K562 (cell line): ENCODE measurements around the gene ZNF772. TPM values are rescaled to one million over a fixed set of nuclear protein-coding genes. Genes with fewer than 3 reads are reported as not detected.

ENCODE experiments used
- EP300 ChIP-seq: IDR thresholded peaks from 2 replicates; pipeline ENCODE4 v1.6.1; 2012; ENCODE audit warnings: low read length, improper control_type of control experiment
- ERF ChIP-seq: fragments of 450-650 bp; formaldehyde crosslinking; IDR thresholded peaks from 2 replicates; pipeline ENCODE4 v1.4.0; 2020; ENCODE audit warnings: mild to moderate bottlenecking, mixed read lengths
- MBD2 ChIP-seq: sonication (generic); IDR thresholded peaks from 2 replicates; pipeline ENCODE4 v1.6.1; 2016; ENCODE audit warnings: low read depth, borderline replicate concordance
- NCOA2 ChIP-seq, 2 experiments: fragments of 450-650 bp; IDR thresholded peaks; 2 replicates each; pipeline ENCODE4 v1.6.1; 2018; ENCODE audit warnings: mild to moderate bottlenecking in 2 of 2, moderate library complexity in 1 of 2; ENCODE audit not compliant: partially characterized antibody in 2 of 2
- NCOA6 ChIP-seq: fragments of 450-650 bp; IDR thresholded peaks from 2 replicates; pipeline ENCODE4 v1.6.1; 2017; ENCODE audit warnings: mild to moderate bottlenecking
- NFRKB ChIP-seq: fragments of 450-650 bp; IDR thresholded peaks from 2 replicates; pipeline ENCODE4 v1.6.1; 2016; ENCODE audit warnings: low read depth
- SUPT5H ChIP-seq: fragments of 450-650 bp; IDR thresholded peaks from 2 replicates; pipeline ENCODE4 v1.6.1; 2016
- ZBTB5 ChIP-seq: fragments of 450-650 bp; IDR thresholded peaks from 2 replicates; pipeline ENCODE4 v1.6.1; 2017; ENCODE audit warnings: antibody characterized with exemption
- ZZZ3 ChIP-seq: fragments of 450-650 bp; IDR thresholded peaks from 2 replicates; pipeline ENCODE4 v1.6.1; 2016; ENCODE audit warnings: antibody characterized with exemption, mild to moderate bottlenecking, moderate library complexity
- polyA plus RNA-seq, 8 experiments: library from polyadenylated mRNA; depleted of rRNA in 4 of 8; stranded (reverse) in 5 of 8; unstranded in 3 of 8; fragments of >200 nt; fragmentation: Nextera tagmentation in 2 of 8; fragmentation: Illumina TruSeq in 1 of 8; extraction: Ambion mirVana in 2 of 8; extraction: Trizol in 1 of 8; gene quantifications; 2 replicates each; pipeline versions ENCODE4 v1.2.1 to v1.2.3, GENCODE V29; 2011 to 2014; ENCODE audit warnings: inconsistent platforms in 1 of 8, missing spikeins in 1 of 8
- total RNA-seq, 7 experiments: library from RNA; depleted of rRNA in 6 of 7; stranded (reverse); fragments of >200 nt in 6 of 7; fragmentation: Illumina TruSeq in 2 of 7; extraction: Trizol in 2 of 7; gene quantifications; 2 replicates each; pipeline versions ENCODE4 v1.2.1 to v1.2.3, GENCODE V29; 2011 to 2021; ENCODE audit warnings: low replicate concordance in 1 of 7
- TF ChIP-seq, protein P1 (sequence below): conservative IDR thresholded peaks from 2 replicates; pipeline ENCODE4 v1.6.1; 2011; ENCODE audit warnings: low read depth, mild to moderate bottlenecking, low read length; ENCODE audit not compliant: control insufficient read depth
- TF ChIP-seq, protein P2 (sequence below): fragments of 250-450 bp; sonication (Bioruptor Pico); IDR thresholded peaks from 2 replicates; pipeline ENCODE4 v1.8.0; 2021; ENCODE audit warnings: moderate library complexity, mild to moderate bottlenecking, inconsistent platforms
- TF ChIP-seq, protein P3 (sequence below): fragments of 450-650 bp; IDR thresholded peaks from 2 replicates; pipeline ENCODE4 v1.6.1; 2016; ENCODE audit warnings: low read depth

Gene ZNF772
- total and polyA plus RNA-seq, 9 of the 15 experiments (the other 6 are each of a cell fraction or from before 2014, with no cell fraction given), result 0.13 to 1.9 (median 1.1) TPM

DNA sequence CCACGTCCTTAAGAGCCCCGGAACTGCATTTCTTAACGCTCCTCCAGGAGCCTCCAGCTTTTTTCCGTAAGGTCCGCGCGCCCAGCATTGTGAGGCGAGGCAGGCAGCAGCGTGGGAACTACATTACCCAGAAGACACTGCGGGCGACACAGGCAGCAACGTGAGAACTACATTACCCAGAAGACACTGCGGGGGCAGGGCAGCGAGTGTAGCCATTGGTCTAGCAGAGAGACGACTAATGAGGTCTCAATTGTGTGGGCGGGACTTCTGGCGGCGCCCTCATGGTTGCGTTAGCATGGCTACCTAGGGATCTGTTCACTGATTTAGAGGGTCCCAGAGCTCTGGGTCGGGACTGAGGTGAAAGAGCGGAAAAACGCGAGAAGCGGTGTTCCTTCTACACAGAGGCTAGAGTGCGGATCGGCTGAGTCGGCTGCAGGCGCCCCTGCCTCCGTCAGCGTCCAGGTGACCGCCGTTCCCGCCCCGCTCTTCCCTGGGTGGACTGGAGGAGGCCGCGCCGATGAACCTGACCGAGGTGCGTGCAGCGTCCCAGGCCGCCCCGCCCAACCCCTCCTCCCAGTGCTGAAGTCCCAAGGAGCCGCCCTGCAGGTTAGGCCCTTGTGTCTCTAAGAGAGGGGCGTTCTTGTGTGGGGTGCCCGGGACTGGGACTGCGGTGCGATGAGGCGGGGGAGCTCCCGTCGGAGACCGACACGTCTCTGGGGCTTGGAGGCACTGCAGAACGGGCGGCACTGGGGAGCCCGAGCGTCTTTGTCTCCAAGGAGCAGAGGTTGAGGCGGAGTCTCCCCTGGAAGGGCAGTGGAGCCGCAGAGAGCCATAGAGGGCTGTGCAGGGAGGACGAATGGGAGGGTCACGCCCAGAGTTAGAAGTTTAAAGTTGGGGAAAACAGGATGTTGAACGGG, 42.0 kb downstream of the ZNF772 start, which contains the start of gene ZNF749 (continued):
- TF ChIP-seq, protein P1, sequence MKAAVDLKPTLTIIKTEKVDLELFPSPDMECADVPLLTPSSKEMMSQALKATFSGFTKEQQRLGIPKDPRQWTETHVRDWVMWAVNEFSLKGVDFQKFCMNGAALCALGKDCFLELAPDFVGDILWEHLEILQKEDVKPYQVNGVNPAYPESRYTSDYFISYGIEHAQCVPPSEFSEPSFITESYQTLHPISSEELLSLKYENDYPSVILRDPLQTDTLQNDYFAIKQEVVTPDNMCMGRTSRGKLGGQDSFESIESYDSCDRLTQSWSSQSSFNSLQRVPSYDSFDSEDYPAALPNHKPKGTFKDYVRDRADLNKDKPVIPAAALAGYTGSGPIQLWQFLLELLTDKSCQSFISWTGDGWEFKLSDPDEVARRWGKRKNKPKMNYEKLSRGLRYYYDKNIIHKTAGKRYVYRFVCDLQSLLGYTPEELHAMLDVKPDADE, result peak; percentile 97
- TF ChIP-seq ZZZ3, result no peak
- TF ChIP-seq ERF, result no peak
- TF ChIP-seq NFRKB, result no peak
- TF ChIP-seq, protein P2, sequence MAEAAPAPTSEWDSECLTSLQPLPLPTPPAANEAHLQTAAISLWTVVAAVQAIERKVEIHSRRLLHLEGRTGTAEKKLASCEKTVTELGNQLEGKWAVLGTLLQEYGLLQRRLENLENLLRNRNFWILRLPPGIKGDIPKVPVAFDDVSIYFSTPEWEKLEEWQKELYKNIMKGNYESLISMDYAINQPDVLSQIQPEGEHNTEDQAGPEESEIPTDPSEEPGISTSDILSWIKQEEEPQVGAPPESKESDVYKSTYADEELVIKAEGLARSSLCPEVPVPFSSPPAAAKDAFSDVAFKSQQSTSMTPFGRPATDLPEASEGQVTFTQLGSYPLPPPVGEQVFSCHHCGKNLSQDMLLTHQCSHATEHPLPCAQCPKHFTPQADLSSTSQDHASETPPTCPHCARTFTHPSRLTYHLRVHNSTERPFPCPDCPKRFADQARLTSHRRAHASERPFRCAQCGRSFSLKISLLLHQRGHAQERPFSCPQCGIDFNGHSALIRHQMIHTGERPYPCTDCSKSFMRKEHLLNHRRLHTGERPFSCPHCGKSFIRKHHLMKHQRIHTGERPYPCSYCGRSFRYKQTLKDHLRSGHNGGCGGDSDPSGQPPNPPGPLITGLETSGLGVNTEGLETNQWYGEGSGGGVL, result no peak
- no peak for TF ChIP-seq NCOA6
- no peak for TF ChIP-seq EP300
- peak; percentile 68 for TF ChIP-seq SUPT5H
- TF ChIP-seq NCOA2 (IDR thresholded peaks at IDR 0.05; ENCODE audit: partially characterized antibody in 2 of 2), result no peak
- TF ChIP-seq MBD2, result peak; percentile 91
- TF ChIP-seq, protein P3, sequence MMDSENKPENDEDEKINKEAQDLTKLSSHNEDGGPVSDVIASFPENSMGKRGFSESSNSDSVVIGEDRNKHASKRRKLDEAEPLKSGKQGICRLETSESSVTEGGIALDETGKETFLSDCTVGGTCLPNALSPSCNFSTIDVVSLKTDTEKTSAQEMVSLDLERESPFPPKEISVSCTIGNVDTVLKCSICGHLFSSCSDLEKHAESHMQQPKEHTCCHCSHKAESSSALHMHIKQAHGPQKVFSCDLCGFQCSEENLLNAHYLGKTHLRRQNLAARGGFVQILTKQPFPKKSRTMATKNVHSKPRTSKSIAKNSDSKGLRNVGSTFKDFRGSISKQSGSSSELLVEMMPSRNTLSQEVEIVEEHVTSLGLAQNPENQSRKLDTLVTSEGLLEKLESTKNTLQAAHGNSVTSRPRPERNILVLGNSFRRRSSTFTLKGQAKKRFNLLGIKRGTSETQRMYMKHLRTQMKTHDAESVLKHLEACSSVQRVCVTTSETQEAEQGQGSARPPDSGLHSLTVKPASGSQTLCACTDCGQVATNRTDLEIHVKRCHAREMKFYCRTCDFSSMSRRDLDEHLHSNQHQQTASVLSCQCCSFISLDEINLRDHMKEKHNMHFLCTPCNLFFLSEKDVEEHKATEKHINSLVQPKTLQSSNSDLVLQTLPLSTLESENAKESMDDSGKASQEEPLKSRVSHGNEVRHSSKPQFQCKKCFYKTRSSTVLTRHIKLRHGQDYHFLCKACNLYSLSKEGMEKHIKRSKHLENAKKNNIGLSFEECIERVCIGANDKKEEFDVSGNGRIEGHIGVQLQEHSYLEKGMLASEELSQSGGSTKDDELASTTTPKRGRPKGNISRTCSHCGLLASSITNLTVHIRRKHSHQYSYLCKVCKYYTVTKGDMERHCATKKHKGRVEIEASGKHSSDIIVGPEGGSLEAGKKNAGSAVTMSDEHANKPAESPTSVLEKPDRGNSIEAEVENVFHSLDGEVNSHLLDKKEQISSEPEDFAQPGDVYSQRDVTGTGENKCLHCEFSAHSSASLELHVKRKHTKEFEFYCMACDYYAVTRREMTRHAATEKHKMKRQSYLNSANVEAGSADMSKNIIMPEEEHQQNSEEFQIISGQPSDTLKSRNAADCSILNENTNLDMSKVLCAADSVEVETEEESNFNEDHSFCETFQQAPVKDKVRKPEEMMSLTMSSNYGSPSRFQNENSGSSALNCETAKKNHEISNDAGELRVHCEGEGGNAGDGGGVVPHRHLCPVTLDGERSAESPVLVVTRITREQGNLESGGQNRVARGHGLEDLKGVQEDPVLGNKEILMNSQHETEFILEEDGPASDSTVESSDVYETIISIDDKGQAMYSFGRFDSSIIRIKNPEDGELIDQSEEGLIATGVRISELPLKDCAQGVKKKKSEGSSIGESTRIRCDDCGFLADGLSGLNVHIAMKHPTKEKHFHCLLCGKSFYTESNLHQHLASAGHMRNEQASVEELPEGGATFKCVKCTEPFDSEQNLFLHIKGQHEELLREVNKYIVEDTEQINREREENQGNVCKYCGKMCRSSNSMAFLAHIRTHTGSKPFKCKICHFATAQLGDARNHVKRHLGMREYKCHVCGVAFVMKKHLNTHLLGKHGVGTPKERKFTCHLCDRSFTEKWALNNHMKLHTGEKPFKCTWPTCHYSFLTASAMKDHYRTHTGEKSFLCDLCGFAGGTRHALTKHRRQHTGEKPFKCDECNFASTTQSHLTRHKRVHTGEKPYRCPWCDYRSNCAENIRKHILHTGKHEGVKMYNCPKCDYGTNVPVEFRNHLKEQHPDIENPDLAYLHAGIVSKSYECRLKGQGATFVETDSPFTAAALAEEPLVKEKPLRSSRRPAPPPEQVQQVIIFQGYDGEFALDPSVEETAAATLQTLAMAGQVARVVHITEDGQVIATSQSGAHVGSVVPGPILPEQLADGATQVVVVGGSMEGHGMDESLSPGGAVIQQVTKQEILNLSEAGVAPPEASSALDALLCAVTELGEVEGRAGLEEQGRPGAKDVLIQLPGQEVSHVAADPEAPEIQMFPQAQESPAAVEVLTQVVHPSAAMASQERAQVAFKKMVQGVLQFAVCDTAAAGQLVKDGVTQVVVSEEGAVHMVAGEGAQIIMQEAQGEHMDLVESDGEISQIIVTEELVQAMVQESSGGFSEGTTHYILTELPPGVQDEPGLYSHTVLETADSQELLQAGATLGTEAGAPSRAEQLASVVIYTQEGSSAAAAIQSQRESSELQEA, result no peak
- TF ChIP-seq ZBTB5, result no peak
